ENCODE results near the gene MDP1. TPM values are rescaled to one million over a fixed set of nuclear protein-coding genes. Genes with fewer than 3 reads are reported as not detected.

MDP1 gene
- total and polyA plus RNA-seq, 2 donors (not counting 1 experiment from before 2014, with no cell fraction given), result 14.4 to 22.1 TPM

GRCh38 chr14:24238527-24239037, 22.7 kb upstream of the MDP1 start:
- Histone ChIP-seq H3K4me3 (replicated peaks in 1 of 4; ENCODE audit: control extremely low read depth in 1 of 4, insufficient read depth in 1 of 4, low read depth in 3 of 4, low read length in 4 of 4) (no peak overlapping the region), H3K36me3 (ENCODE audit: control insufficient read depth, insufficient read depth, low read length) (peaks cover 31% of the 10 kb centered on the region), H2AFZ (ENCODE audit: low read length) (no peak overlapping the region), H3K9ac (ENCODE audit: insufficient read depth, low read length) (no peak overlapping the region), H3K79me2 (ENCODE audit: control insufficient read depth, insufficient read depth, low read length) (peaks cover 36% of the 10 kb centered on the region), H3K27me3 (ENCODE audit: control insufficient read depth, insufficient read depth, low read length) (no peaks in the 10 kb centered on the region), H3K4me1 (ENCODE audit: control insufficient read depth, extremely low read depth, insufficient read depth, low read length) (peaks cover 17% of the 10 kb centered on the region), H3K4me2 (ENCODE audit: extremely low read depth, insufficient read depth, low read length) (no peak overlapping the region), H4K20me1 (ENCODE audit: control insufficient read depth, extremely low read depth, insufficient read depth, low read length) (no peaks in the 10 kb centered on the region), H3K9me3 (ENCODE audit: control insufficient read depth, insufficient read depth, low read depth, low read length) (no peaks in the 10 kb centered on the region), H3K27ac (ENCODE audit: insufficient read depth, low read length) (no peak overlapping the region)
- DNase-seq (ENCODE audit: low read depth in 2 of 2), result no peak
- TF ChIP-seq EZH2 (IDR thresholded peaks at IDR 0.05; ENCODE audit: low read length, missing control alignments), result no peak
- TF ChIP-seq, protein P1, sequence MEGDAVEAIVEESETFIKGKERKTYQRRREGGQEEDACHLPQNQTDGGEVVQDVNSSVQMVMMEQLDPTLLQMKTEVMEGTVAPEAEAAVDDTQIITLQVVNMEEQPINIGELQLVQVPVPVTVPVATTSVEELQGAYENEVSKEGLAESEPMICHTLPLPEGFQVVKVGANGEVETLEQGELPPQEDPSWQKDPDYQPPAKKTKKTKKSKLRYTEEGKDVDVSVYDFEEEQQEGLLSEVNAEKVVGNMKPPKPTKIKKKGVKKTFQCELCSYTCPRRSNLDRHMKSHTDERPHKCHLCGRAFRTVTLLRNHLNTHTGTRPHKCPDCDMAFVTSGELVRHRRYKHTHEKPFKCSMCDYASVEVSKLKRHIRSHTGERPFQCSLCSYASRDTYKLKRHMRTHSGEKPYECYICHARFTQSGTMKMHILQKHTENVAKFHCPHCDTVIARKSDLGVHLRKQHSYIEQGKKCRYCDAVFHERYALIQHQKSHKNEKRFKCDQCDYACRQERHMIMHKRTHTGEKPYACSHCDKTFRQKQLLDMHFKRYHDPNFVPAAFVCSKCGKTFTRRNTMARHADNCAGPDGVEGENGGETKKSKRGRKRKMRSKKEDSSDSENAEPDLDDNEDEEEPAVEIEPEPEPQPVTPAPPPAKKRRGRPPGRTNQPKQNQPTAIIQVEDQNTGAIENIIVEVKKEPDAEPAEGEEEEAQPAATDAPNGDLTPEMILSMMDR (conservative IDR thresholded peaks at IDR 0.05 in 1 of 2, IDR thresholded peaks at IDR 0.05 in 1 of 2; ENCODE audit: low read depth in 1 of 2, low read length in 2 of 2), result no peak

GRCh38 chr14:24238123-24238522, 22.3 kb upstream of the MDP1 start:
- Histone ChIP-seq H3K4me2 (ENCODE audit: extremely low read depth, insufficient read depth, low read length) (no peak overlapping the region), H3K4me3 (replicated peaks in 1 of 4; ENCODE audit: control extremely low read depth in 1 of 4, insufficient read depth in 1 of 4, low read depth in 3 of 4, low read length in 4 of 4) (no peak overlapping the region), H2AFZ (ENCODE audit: low read length) (no peak overlapping the region), H3K36me3 (ENCODE audit: control insufficient read depth, insufficient read depth, low read length) (peaks cover 31% of the 10 kb centered on the region), H3K27me3 (ENCODE audit: control insufficient read depth, insufficient read depth, low read length) (no peaks in the 10 kb centered on the region), H3K79me2 (ENCODE audit: control insufficient read depth, insufficient read depth, low read length) (peaks cover 41% of the 10 kb centered on the region), H4K20me1 (ENCODE audit: control insufficient read depth, extremely low read depth, insufficient read depth, low read length) (no peaks in the 10 kb centered on the region), H3K4me1 (ENCODE audit: control insufficient read depth, extremely low read depth, insufficient read depth, low read length) (peaks cover 18% of the 10 kb centered on the region), H3K9ac (ENCODE audit: insufficient read depth, low read length) (no peak overlapping the region), H3K27ac (ENCODE audit: insufficient read depth, low read length) (no peak overlapping the region), H3K9me3 (ENCODE audit: control insufficient read depth, insufficient read depth, low read depth, low read length) (no peaks in the 10 kb centered on the region)
- DNase-seq (ENCODE audit: low read depth in 2 of 2), result no peak
- TF ChIP-seq, protein P1 (conservative IDR thresholded peaks at IDR 0.05 in 1 of 2, IDR thresholded peaks at IDR 0.05 in 1 of 2; ENCODE audit: low read depth in 1 of 2, low read length in 2 of 2), result no peak
- TF ChIP-seq EZH2 (IDR thresholded peaks at IDR 0.05; ENCODE audit: low read length, missing control alignments), result no peak

GRCh38 chr14:24237463-24237955, 21.6 kb upstream of the MDP1 start:
- no peak for TF ChIP-seq EZH2 (IDR thresholded peaks at IDR 0.05; ENCODE audit: low read length, missing control alignments)
- TF ChIP-seq, protein P1 (conservative IDR thresholded peaks at IDR 0.05 in 1 of 2, IDR thresholded peaks at IDR 0.05 in 1 of 2; ENCODE audit: low read depth in 1 of 2, low read length in 2 of 2), result no peak
- no peaks in the 10 kb centered on the region for H4K20me1 ChIP-seq (ENCODE audit: control insufficient read depth, extremely low read depth, insufficient read depth, low read length)
- H3K27ac ChIP-seq (ENCODE audit: insufficient read depth, low read length), result no peak overlapping the region
- no peak overlapping the region for H3K9ac ChIP-seq (ENCODE audit: insufficient read depth, low read length)
- H3K36me3 ChIP-seq (ENCODE audit: control insufficient read depth, insufficient read depth, low read length), result peaks cover 31% of the 10 kb centered on the region
- peaks cover 43% of the 10 kb centered on the region for H3K79me2 ChIP-seq (ENCODE audit: control insufficient read depth, insufficient read depth, low read length)
- no peak for DNase-seq (ENCODE audit: low read depth in 2 of 2)
- H3K4me3 ChIP-seq (replicated peaks in 1 of 4; ENCODE audit: control extremely low read depth in 1 of 4, insufficient read depth in 1 of 4, low read depth in 3 of 4, low read length in 4 of 4), result no peak overlapping the region
- H2AFZ ChIP-seq (ENCODE audit: low read length), result no peak overlapping the region
- H3K9me3 ChIP-seq (ENCODE audit: control insufficient read depth, insufficient read depth, low read depth, low read length), result no peaks in the 10 kb centered on the region
- no peaks in the 10 kb centered on the region for H3K27me3 ChIP-seq (ENCODE audit: control insufficient read depth, insufficient read depth, low read length)
- H3K4me2 ChIP-seq (ENCODE audit: extremely low read depth, insufficient read depth, low read length), result no peak overlapping the region
- peaks cover 18% of the 10 kb centered on the region for H3K4me1 ChIP-seq (ENCODE audit: control insufficient read depth, extremely low read depth, insufficient read depth, low read length)

Data from fibroblast of lung (primary cell).